HG02884 (cell line): Measurements from ENCODE around the gene ZMYND8.
A peak's percentile ranks its signal among the peaks of the same experiment; 100 is the strongest.
"Not testable (repeated sequence)": the region's sequence is repeated elsewhere in the genome, so short reads cannot be mapped to it uniquely, and the experiment has no call there.

Experiments
- ATAC-seq: cut with Tn5 transposase; IDR thresholded peaks from one replicate; pipeline ENCODE4 v1.9.1; 2021; ENCODE audit warnings: mild to moderate bottlenecking, moderate library complexity; ENCODE audit not compliant: unreplicated experiment

Gene ZMYND8

DNA sequence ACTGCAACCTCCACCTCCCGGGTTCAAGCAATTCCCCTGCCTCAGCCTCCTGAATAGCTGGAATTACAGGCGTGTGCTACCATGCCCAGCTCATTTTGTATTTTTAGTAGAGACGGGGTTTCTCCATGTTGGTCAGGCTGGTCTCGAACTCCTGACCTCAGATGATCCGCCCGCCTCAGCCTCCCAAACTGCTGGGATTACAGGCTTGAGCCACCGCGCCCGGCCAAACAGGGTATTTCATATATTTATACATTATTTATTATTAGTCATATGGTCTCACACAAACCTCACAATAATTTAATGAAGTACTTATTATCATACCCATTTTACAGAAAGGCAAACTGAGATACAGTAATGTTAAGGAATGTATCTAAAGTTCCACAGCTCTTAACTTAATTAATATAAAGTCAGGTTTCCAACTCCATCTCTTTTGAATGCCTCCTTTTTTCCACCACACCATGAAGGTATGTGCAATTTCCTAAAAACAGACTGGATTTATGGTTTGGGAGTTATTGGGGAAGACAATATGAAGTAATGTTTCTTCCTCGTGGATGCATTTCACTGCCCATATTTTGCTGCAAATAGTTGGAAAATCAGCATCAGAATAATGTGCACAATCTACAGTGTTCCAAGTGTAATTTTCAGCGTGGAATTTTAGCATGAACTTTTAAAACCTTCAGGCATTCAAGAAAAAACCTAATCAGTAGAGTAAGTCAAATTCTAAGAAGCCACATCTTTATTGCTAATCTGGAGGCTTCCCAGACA, 65.7 kb downstream of the ZMYND8 start:
- ATAC-seq = no peak

GRCh38 chr20:47290008-47290407, 66.5 kb downstream of the ZMYND8 start:
- no peak for ATAC-seq

- ATAC-seq = no peak
Observed at GRCh38 chr20:47289096-47289495, 67.4 kb downstream of the ZMYND8 start.

GRCh38 chr20:47288530-47288929, 68.0 kb downstream of the ZMYND8 start:
- not testable (repeated sequence) for ATAC-seq

DNA sequence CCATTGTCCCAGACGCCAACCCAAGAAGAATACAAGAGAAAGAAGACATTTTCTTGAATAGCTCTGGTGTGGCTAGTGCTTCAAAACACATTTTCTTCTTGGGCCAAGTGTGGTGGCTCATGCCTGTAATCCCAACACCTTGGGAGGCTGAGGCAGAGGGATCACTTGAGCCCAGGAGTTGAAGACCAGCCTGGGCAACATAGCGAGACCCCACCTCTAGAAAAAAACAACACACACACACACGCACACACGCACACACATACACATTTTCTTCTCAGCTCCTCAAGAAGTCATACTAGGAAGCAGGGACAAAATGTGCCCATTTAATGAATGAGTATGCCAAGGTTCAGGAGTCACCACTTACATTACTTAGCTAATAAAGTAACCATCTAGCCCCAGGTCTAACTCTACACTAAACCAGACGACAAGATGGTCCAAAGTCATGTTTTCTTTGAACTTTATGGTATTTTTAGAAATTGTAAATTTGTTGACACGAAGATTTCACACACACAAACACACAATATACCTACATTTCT, 68.8 kb downstream of the ZMYND8 start:
- ATAC-seq = no peak

DNA sequence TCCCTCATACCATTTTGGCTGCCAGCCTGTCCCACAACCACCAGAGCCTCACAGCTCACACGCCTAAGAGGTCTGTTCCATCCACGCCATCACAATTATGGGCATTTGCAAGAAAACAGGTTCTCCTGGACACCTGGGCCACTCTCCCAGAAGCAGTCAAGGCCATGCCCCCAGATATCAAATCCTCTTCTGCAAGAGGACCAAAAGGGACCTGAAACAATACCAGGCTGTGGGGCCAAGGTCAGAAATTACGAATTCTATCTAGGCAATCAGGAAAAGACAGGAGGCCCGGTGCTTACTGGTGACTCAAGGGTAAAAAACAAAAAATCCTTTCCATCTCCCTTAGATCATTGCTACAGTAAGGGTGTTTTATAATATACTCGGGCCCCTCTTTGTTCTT, 69.8 kb downstream of the ZMYND8 start:
- no peak for ATAC-seq

DNA sequence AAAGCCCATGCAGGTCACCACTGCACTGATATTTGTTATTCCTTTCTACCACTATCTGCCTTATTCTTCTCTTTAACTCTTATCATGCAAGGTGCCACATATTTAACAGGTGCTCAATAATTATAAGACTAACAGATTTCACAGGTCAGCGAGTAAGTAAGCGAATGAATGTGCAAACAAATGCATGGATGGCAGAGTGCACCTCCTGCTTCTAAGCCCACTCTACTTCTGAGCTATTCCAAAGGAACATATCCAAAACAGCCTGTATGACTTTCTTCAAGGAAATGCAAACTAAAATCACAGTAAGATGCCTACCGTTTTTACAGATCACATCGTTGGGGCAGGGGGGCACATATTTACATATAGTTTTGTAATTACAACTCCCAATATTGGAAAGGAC, 71.3 kb downstream of the ZMYND8 start:
- ATAC-seq = no peak

- no peak for ATAC-seq
Observed at GRCh38 chr20:47284373-47284772, 72.1 kb downstream of the ZMYND8 start.

DNA sequence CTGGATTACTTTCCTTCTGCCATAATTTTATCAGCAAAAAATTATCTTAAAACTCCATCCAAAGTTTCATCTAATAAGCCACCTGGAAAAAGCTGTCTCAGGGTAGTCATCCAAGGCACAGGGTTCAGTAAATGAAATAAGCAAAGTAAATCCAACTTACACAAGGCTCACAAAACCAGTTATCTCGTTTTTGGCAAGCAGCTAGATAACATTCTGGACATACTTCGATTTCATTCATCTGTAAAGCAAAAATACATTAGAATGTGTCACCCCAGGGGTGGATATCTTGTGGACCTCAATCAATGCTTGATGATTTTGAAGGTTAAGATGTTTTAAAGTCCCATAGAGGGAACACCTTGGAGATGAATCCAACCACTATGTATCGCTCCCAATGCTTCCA, 73.1 kb downstream of the ZMYND8 start:
- no peak for ATAC-seq

DNA sequence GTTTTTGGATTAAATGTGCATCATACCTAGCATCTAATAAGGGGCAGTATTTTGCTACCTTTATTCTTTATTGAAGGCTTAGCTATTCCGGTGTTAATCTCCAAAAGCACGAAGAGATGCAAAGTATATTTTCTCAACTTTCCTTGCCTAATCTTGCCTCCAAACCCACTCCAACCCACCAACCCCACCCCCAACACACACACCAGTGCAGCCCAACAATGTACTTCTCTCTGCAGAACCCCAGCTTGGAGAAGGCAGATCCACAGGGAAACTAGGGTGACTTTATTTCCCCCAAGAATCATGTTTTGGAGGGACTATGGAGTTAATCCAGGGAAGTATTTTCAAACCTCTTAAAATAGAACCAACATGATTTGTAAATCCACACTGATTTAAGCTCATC, 73.6 kb downstream of the ZMYND8 start:
- ATAC-seq = no peak

- ATAC-seq = no peak
Observed at GRCh38 chr20:47281376-47281775, 75.1 kb downstream of the ZMYND8 start.

GRCh38 chr20:47280668-47281067, 75.8 kb downstream of the ZMYND8 start:
- ATAC-seq = no peak

GRCh38 chr20:47280228-47280627, 76.3 kb downstream of the ZMYND8 start:
- no peak for ATAC-seq

DNA sequence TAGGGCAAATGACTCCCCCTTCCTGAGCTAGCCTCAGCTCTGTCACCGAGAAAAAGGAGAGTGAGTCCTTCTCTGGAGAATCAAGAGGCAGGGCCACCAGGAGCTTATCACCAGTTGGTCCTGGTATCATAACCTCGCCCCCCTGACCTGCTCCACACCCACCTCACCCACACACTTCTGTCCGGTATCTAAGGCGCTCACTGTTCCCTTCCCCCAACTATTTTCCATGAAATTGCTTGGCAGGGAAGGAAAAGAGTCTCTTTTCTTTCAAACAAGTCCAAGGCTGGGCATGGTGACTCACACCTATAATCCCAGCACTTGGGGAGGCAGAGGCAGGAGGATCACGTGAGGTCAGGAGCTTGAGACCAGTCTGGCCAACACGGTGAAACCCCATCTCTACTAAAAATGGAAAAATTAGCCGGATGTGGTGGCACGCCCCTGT, 77.6 kb downstream of the ZMYND8 start:
- ATAC-seq = no peak

DNA sequence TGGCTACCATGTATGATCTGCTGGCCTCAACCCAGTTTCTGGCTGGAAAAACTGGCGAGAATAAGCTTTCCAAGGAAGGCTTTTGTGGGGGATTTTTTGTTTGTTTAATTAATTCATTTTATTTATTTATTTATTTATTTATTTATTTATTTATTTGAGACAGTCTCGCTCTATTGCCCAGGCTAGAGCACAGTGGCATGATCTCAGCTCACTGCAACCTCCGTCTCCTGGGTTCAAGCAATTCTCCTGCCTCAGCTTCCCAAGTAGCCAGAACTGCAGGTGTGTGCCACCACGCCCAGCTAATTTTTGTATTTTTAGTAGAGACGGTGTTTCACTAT, 79.0 kb downstream of the ZMYND8 start:
- not testable (repeated sequence) for ATAC-seq

DNA sequence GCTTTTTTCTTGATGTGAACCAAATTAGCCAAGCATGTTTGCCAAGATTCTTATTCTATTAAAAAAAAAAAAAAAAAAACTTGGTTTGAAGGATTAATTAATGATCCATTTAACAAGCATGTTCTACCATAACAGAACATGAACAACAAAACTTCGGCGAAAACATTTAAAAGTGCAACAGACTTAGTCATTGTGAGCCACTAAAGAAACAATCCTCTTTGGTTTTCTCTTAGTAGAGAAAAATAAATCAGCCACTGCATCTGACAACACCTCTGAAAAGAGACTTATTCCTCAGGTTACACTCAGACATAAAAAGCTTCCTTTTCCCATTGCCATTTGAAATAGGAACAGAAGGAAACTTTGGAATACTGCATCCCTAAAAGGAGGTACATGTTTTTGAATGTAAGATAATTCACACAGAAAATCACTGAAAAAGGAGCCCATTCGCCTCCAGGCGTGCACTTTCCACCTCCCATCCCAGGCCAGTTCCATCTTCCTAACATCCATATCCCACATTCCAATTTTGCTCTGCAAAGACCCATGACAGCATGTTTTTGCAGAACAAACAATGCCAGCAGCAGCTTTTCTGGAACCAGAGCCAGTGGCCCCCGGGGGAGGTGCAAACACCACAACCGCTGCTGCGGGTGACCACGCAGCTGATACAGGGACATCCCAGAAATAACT, 79.5 kb downstream of the ZMYND8 start:
- no peak for ATAC-seq

- ATAC-seq = no peak
Observed at GRCh38 chr20:47276251-47276650, 80.2 kb downstream of the ZMYND8 start.

DNA sequence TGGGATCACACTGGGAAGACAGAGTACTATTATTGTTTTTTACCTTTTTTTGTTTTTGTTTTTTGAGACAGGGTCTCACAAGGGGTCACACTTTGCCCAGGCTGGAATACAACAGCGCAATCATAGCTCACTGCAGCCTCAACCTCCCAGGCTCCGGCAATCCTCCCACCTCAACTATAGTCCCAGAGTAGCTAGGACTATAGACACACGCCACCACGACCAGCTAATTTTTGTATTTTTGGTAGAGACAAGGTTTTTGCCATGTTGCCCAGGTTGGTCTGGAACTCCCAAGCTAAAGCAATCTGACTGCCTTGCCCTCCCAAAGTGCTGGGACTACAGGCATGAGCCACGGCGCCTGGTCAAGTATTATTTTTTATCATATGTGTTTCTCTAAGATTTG, 81.0 kb downstream of the ZMYND8 start:
- ATAC-seq = no peak

GRCh38 chr20:47274401-47275108, 81.9 kb downstream of the ZMYND8 start:
- peak; percentile 85 for ATAC-seq

DNA sequence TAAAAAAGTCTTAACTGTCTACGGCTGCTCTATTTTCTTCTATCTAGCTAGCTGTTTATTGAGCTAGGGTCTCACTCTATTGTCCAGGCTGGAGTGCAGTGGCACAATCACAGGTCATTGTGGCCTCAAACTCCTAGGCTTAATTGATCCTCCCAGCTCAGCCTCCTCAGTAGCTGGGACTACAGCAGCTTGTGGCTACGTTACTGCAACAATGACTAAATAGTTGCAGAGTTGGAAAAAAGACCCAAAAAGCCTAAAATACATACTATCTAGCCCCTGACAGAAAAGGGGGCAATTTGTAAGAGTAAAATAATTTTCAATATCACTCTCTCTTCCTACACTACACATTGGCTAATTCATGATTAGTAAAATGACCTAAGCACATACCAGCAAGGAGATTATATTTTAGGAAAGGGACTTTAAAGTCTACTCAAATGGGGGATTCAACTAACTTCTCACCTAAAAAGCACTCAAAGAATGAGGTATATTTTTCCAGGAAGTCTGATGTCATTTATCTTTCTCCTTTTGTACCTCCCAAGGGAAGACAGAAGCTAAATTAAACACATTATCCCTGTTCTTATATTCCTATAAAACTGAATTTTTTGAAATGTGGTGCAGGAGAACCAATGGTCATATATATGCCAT, 82.8 kb downstream of the ZMYND8 start:
- ATAC-seq = no peak

GRCh38 chr20:47272893-47273590, 83.5 kb downstream of the ZMYND8 start:
- no peak for ATAC-seq
